GM23338 (cell line): ENCODE results near the gene APOBEC3B. TPM values are rescaled to one million over a fixed set of nuclear protein-coding genes. Genes with fewer than 3 reads are reported as not detected.

Source experiments
- ATAC-seq: fragments of 200-7000 bp; cut with Tn5 transposase; 3 replicates; pipeline ENCODE4 v1.9.1; 2020
- DNase-seq: peaks from one replicate; pipeline ENCODE4 v3.0.0-alpha.2; 2015; ENCODE audit warnings: low spot score
- H2AFZ ChIP-seq: fragments of 200-600 bp; sonication (generic); 2 replicates; pipeline ENCODE4 v1.8.0; 2016; ENCODE audit warnings: antibody characterized with exemption, mild to moderate bottlenecking, moderate library complexity
- H3F3A ChIP-seq: fragments of 200-600 bp; sonication (generic); replicated peaks from 2 replicates; pipeline ENCODE4 v1.8.0; 2017; ENCODE audit warnings: antibody characterized with exemption, mixed run types, low read depth
- H3K27ac ChIP-seq: fragments of 200-600 bp; sonication (generic); 2 replicates; pipeline ENCODE4 v1.6.1; 2016; ENCODE audit warnings: low read depth
- H3K27me3 ChIP-seq: fragments of 200-600 bp; sonication (generic); 2 replicates; pipeline ENCODE4 v1.8.0; 2016; ENCODE audit warnings: mild to moderate bottlenecking, mixed run types, moderate library complexity; ENCODE audit not compliant: insufficient read depth
- H3K36me3 ChIP-seq: fragments of 200-600 bp; sonication (generic); 2 replicates; pipeline ENCODE4 v1.8.0; 2016; ENCODE audit warnings: mild to moderate bottlenecking; ENCODE audit not compliant: insufficient read depth
- H3K4me1 ChIP-seq: fragments of 200-600 bp; sonication (generic); 2 replicates; pipeline ENCODE4 v1.8.0; 2016; ENCODE audit warnings: mild to moderate bottlenecking, moderate library complexity; ENCODE audit not compliant: insufficient read depth
- H3K4me2 ChIP-seq: fragments of 200-600 bp; sonication (generic); 2 replicates; pipeline ENCODE4 v1.7.1; 2017; ENCODE audit warnings: mixed run types
- H3K4me3 ChIP-seq: fragments of 200-600 bp; sonication (generic); 2 replicates; pipeline ENCODE4 v1.6.1; 2016; ENCODE audit warnings: mixed run types
- H3K79me2 ChIP-seq: fragments of 200-600 bp; sonication (generic); replicated peaks from 2 replicates; pipeline ENCODE4 v1.8.0; 2017; ENCODE audit warnings: mild to moderate bottlenecking; ENCODE audit not compliant: insufficient read depth
- H3K9me2 ChIP-seq: fragments of 200-600 bp; sonication (generic); 2 replicates; pipeline ENCODE4 v1.8.0; 2017; ENCODE audit not compliant: insufficient read depth
- H4K20me1 ChIP-seq: fragments of 200-600 bp; sonication (generic); replicated peaks from 2 replicates; pipeline ENCODE4 v1.8.0; 2017; ENCODE audit warnings: mild to moderate bottlenecking; ENCODE audit not compliant: insufficient read depth
- H3K27ac Mint-ChIP-seq: 2 replicates; pipeline ENCODE4 v1.8.0; 2020; ENCODE audit warnings: inconsistent platforms, mild to moderate bottlenecking, moderate library complexity, mixed read lengths
- H3K27me3 Mint-ChIP-seq: 3 replicates; pipeline ENCODE4 v1.8.0; 2022; ENCODE audit warnings: low read depth, mild to moderate bottlenecking, moderate library complexity, mixed read lengths, inconsistent platforms; ENCODE audit not compliant: insufficient read depth, poor library complexity
- H3K36me3 Mint-ChIP-seq: 3 replicates; pipeline ENCODE4 v1.8.0; 2021; ENCODE audit warnings: low read depth, mild to moderate bottlenecking, inconsistent platforms, moderate library complexity, mixed read lengths
- H3K4me1 Mint-ChIP-seq: 3 replicates; pipeline ENCODE4 v1.8.0; 2020; ENCODE audit warnings: mild to moderate bottlenecking, inconsistent platforms, mixed read lengths
- H3K4me3 Mint-ChIP-seq: 3 replicates; pipeline ENCODE4 v1.8.0; 2021; ENCODE audit warnings: moderate library complexity, mild to moderate bottlenecking, inconsistent platforms, mixed read lengths
- H3K9me3 Mint-ChIP-seq: 3 replicates; pipeline ENCODE4 v1.8.0; 2020; ENCODE audit warnings: moderate library complexity, mild to moderate bottlenecking, inconsistent platforms, mixed read lengths
- NANOG ChIP-seq: IDR thresholded peaks from 2 replicates; pipeline ENCODE4 v1.6.1; 2016; ENCODE audit warnings: antibody characterized with exemption, borderline replicate concordance
- POLR2AphosphoS5 ChIP-seq: IDR thresholded peaks from 2 replicates; pipeline ENCODE4 v1.6.1; 2016; ENCODE audit warnings: antibody characterized with exemption, low read depth
- REST ChIP-seq: IDR thresholded peaks from one replicate; pipeline ENCODE4 v1.6.1; 2018; ENCODE audit warnings: antibody characterized with exemption; ENCODE audit not compliant: unreplicated experiment
- ZNF114 ChIP-seq: fragments of 250-450 bp; sonication (Bioruptor Pico); IDR thresholded peaks from 2 replicates; pipeline ENCODE4 v1.5.0; 2020; ENCODE audit warnings: mild to moderate bottlenecking, moderate library complexity
- polyA plus RNA-seq: library from polyadenylated mRNA; unstranded; fragments of >200 nt; fragmentation: Nextera tagmentation; extraction: Ambion mirVana; gene quantifications from 2 replicates; pipeline ENCODE4 v1.2.1, GENCODE V29; 2016
- total RNA-seq: library from RNA; depleted of rRNA; stranded (reverse); fragments of >200 nt; shearing (Covaris generic); gene quantifications from 2 replicates; pipeline ENCODE4 v1.2.3, GENCODE V29; 2014
- TF ChIP-seq, protein P1 (sequence below): fragments of 250-450 bp; sonication (Bioruptor Pico); IDR thresholded peaks from 2 replicates; pipeline ENCODE4 v1.5.0; 2020; ENCODE audit warnings: mild to moderate bottlenecking, moderate library complexity

The APOBEC3B gene
- total and polyA plus RNA-seq, 2 experiments from 2014 or later: 7.0 to 9.2 TPM

DNA sequence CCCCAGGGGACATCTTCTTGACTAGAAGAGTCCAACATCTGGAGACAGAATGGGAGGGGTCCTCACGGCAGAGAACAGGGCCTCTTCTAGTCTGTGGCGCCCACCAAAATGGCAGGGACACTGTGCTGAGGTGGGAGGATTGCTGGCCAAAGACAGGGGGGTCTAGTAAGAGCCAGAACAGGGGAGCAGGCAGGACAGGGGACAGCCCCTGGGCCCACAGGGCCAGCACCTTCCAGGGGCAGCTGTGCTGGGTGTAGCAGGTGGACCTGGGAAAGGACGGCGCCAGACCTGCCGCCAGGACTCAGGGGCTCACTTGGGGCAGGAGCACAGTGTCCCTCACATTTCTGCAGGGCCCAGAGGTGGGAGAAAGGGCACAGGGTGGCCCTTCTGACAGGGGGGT lies 25.6 kb upstream of the APOBEC3B start (continued):
- TF ChIP-seq, protein P1, sequence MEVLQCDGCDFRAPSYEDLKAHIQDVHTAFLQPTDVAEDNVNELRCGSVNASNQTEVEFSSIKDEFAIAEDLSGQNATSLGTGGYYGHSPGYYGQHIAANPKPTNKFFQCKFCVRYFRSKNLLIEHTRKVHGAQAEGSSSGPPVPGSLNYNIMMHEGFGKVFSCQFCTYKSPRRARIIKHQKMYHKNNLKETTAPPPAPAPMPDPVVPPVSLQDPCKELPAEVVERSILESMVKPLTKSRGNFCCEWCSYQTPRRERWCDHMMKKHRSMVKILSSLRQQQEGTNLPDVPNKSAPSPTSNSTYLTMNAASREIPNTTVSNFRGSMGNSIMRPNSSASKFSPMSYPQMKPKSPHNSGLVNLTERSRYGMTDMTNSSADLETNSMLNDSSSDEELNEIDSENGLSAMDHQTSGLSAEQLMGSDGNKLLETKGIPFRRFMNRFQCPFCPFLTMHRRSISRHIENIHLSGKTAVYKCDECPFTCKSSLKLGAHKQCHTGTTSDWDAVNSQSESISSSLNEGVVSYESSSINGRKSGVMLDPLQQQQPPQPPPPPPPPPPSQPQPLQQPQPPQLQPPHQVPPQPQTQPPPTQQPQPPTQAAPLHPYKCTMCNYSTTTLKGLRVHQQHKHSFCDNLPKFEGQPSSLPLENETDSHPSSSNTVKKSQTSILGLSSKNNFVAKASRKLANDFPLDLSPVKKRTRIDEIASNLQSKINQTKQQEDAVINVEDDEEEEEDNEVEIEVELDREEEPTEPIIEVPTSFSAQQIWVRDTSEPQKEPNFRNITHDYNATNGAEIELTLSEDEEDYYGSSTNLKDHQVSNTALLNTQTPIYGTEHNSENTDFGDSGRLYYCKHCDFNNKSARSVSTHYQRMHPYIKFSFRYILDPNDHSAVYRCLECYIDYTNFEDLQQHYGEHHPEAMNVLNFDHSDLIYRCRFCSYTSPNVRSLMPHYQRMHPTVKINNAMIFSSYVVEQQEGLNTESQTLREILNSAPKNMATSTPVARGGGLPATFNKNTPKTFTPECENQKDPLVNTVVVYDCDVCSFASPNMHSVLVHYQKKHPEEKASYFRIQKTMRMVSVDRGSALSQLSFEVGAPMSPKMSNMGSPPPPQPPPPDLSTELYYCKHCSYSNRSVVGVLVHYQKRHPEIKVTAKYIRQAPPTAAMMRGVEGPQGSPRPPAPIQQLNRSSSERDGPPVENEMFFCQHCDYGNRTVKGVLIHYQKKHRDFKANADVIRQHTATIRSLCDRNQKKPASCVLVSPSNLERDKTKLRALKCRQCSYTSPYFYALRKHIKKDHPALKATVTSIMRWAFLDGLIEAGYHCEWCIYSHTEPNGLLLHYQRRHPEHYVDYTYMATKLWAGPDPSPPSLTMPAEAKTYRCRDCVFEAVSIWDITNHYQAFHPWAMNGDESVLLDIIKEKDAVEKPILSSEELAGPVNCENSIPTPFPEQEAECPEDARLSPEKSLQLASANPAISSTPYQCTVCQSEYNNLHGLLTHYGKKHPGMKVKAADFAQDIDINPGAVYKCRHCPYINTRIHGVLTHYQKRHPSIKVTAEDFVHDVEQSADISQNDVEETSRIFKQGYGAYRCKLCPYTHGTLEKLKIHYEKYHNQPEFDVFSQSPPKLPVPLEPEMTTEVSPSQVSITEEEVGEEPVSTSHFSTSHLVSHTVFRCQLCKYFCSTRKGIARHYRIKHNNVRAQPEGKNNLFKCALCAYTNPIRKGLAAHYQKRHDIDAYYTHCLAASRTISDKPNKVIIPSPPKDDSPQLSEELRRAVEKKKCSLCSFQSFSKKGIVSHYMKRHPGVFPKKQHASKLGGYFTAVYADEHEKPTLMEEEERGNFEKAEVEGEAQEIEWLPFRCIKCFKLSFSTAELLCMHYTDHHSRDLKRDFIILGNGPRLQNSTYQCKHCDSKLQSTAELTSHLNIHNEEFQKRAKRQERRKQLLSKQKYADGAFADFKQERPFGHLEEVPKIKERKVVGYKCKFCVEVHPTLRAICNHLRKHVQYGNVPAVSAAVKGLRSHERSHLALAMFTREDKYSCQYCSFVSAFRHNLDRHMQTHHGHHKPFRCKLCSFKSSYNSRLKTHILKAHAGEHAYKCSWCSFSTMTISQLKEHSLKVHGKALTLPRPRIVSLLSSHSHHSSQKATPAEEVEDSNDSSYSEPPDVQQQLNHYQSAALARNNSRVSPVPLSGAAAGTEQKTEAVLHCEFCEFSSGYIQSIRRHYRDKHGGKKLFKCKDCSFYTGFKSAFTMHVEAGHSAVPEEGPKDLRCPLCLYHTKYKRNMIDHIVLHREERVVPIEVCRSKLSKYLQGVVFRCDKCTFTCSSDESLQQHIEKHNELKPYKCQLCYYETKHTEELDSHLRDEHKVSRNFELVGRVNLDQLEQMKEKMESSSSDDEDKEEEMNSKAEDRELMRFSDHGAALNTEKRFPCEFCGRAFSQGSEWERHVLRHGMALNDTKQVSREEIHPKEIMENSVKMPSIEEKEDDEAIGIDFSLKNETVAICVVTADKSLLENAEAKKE (CRISPR knock-in tag): no peak
- TF ChIP-seq REST (no peak), POLR2AphosphoS5 (no peak)

DNA sequence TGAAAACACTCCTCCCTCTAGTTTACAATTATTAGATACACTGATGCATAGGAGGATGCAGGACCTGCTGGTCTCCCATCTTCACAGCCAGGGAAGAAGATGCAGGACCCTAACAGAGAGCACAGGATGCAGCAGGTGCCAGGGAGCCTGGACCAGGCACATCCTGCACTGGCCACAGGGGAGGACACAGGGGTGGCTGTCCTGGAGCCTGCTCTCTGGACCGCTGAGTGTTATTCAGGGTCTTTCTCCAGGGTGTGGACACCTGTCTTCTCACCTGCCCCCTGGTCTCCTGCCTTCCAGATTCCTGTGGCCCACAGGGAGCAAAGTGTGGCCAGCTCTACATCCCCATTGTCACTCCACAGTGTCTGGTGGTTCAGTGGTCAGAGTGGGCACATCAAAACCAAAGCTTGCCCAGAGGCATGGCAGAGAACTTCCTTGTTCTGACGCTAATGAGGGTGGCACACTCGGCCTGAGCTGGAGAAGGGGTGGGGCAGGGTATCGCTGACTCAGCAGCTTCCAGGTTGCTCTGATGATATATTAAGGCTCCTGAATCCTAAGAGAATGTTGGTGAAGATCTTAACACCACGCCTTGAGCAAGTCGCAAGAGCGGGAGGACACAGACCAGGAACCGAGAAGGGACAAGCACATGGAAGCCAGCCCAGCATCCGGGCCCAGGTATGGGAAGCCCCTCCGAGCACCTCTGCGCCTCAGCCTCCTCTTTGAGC lies 24.9 kb upstream of the APOBEC3B start, which contains the start of gene APOBEC3A:
APOBEC3A (plus strand) TSS at position 564 of the 725 bp plus-strand sequence; CDS start at position 647, 83 bp downstream.
- no peak for DNase-seq
- H3K4me1 Mint-ChIP-seq: no peaks in the 10 kb centered on the region; the same call in 2 of the 3 replicates
- H3K9me3 Mint-ChIP-seq: no peaks in the 10 kb centered on the region
- H3K79me2 ChIP-seq: no peaks in the 10 kb centered on the region
- H3K27ac ChIP-seq: no peak within 1 kb of the TSS
- no peaks in the 10 kb centered on the region for H4K20me1 ChIP-seq
- ATAC-seq: no peak
- no peak within 1 kb of the TSS for H3K4me3 ChIP-seq
- no peaks in the 10 kb centered on the region for H3K36me3 Mint-ChIP-seq
- no peak within 1 kb of the TSS for H3K27ac Mint-ChIP-seq
- H3K27me3 ChIP-seq: no peaks in the 10 kb centered on the region
- no peaks in the 10 kb centered on the region for H3K36me3 ChIP-seq
- H3K4me2 ChIP-seq: no peak within 1 kb of the TSS
- no peak within 1 kb of the TSS for H2AFZ ChIP-seq
- H3K4me1 ChIP-seq: no peaks in the 10 kb centered on the region
- H3K4me3 Mint-ChIP-seq: no peak within 1 kb of the TSS
- peaks cover 4% of the 10 kb centered on the region for H3K27me3 Mint-ChIP-seq
- H3K9me2 ChIP-seq: no peaks in the 10 kb centered on the region
- no peaks in the 10 kb centered on the region for H3F3A ChIP-seq
- no peak for TF ChIP-seq NANOG
- TF ChIP-seq, protein P1 (CRISPR knock-in tag): no peak
- TF ChIP-seq ZNF114 (CRISPR knock-in tag): no peak
